GM18499 (cell line): ENCODE results near the gene ZNF277.
"Not testable (repeated sequence)": the region's sequence is repeated elsewhere in the genome, so short reads cannot be mapped to it uniquely, and the experiment has no call there.

Source experiments
- ATAC-seq: cut with Tn5 transposase; IDR thresholded peaks from one replicate; pipeline ENCODE4 v1.9.1; 2021; ENCODE audit warnings: moderate number of reproducible peaks; ENCODE audit not compliant: insufficient read depth, unreplicated experiment

The ZNF277 gene

DNA sequence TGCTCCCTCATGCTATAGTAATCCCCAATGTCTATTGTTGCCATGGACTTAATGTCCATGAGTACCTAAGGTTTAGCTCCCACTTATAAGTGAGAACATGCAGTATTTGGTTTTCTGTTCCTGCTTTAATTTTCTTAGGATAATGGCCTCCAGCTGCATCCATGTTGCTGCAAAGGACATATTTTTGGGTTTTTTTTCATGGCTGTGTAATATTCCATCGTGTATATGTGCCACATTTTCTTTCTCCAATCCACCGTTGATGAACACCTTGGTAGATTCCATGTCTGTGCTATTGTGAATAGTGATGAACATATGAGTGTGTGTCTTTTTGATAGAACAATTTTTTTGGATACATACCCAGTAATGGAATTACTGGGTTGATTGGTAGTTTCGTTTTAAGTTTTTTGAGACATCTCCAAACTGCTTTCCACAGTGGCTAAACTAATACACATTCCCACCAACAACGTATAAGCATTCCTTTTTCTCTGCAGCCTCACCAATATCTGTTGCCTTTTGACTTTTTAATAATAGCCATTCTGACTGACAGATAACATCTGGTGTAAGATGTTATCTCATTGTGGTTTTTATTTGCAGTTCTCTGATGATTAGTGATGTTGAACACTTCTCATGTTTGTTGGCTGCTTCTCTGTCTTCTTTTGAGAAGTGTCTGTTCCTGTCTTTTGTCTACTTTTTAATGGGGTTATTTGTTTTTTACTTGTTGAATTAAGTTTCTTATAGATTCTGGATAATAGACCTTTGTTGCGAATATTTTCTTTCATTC, 175.0 kb downstream of the ZNF277 start:
- no peak for ATAC-seq

DNA sequence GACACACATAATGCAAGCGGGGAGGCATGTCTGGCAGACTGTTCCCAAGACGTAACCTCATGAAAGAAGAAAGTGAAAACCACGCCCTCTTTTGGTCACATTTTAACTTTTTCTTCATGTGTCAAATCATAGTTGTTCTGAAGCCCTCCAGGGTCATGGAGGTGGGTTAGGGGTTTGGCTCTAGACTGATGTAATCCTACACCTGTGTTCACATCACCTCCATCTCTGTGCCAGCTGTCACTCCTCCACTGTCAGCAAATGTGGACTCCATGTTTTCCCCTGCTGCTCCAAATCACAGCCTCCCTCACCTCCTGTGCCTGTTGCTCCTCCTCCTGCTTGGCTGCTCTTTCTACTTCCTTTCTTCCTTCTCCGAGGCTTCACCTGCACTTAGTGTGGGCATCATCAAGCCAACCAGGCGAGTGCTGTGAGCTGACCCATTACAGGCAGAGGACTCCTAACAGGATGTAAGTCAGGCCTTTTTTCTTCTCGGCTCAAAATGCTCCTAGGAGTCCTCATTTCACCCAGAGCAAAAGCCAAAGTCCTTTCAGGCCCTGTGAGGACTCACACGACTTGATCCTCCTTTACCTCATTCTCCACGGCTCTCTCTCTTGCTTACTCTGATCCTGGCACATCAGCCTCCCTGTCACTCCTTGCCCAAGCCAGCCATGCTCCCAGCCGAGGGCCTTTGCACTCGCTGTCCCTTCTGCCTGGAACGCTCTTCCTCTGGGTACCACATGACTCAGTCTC, 177.3 kb downstream of the ZNF277 start:
- ATAC-seq: no peak

DNA sequence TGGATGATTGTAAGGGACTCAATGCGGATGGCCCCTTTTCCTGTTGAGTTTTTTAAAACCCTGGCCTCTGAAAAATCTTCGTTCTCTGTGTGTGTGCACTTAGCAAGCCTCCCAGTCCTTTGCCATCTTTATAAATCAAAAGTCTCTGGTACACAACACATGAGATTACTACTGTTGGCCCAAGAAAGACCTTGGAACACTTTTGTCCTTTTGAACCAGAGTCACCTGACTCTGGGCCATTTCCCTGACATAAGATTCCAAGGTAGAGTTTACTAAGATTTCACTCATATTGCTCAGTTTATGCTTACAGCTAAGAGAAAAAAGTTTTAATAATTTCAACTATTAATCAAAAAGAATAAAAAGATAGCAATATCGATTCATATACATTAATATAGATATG, 179.0 kb downstream of the ZNF277 start:
- no peak for ATAC-seq

DNA sequence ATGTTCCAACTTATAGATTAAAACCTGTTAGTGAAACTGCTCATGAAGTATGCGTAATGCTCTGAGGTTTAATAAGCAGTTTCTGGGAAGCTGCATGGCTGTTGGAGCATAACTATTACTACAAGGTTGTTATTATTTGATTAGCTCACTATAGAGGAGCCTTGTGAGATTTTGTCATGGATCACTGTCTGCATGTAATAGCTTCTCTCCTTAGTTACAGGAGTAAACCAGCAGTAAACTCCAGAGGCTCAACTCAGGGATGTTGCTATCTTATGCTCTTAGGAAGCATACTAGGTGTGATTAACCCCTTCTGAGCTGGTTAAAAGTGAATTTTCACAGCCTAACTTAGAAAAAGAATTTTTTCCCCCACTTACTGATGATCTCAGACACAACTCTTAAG, 180.1 kb downstream of the ZNF277 start:
- no peak for ATAC-seq

DNA sequence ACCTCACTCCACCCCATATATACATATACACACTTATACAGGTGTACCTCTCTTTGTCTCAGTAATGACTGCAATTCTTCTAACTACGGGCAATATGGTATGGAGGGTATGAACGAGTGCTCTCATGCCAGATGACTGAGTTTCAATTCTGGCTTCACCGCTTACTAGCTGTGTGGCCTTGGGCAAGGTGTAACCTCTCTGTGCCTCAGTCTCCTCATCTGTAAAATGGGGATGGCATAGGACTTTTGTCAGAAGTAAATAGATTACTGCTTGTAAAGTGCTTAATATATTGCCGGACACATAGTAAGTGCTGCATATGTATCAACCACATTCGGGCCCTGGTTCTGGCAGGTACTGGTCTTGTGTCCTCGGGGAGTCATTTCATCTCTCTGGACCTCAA, 183.7 kb downstream of the ZNF277 start:
- no peak for ATAC-seq

DNA sequence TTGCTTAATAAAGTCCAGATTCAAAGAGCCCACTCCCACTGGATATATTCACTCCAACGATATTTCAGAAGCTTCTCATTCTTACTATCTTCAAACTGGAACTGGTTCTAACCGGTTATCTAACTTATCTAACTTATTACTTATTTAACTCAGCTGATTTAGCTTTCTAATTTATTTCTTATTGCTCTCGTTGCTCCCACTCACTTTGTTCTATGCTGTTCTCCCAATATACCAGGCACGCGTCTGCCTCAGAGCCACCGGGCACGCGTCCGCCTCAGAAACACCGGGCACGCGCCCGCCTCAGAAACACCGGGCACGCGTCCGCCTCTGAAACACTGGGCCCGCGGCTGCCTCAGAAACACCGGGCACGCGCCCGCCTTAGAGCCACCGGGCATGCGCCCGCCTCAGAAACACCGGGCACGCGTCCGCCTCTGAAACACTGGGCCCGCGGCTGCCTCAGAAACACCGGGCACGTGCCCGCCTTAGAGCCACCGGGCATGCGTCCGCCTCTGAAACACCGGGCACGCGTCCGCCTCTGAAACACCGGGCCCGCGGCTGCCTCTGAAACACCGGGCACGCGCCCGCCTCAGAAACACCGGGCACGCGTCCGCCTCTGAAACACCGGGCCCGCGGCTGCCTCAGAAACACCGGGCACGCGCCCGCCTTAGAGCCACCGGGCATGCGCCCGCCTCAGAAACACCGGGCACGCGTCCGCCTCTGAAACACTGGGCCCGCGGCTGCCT, 184.8 kb downstream of the ZNF277 start:
- not testable (repeated sequence) for ATAC-seq

DNA sequence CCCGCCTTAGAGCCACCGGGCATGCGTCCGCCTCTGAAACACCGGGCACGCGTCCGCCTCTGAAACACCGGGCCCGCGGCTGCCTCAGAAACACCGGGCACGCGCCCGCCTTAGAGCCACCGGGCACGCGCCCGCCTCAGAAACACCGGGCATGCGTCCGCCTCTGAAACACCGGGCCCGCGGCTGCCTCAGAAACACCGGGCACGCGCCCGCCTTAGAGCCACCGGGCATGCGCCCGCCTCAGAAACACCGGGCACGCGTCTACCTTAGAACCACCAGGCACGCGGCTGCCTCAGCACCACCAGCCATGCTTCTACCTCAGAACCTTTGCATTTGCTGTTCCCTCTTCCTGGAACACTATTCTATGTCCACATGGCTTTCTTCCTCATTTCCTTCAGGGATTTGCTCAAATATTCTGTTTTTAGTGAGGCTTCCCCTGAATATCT, 185.4 kb downstream of the ZNF277 start:
- not testable (repeated sequence) for ATAC-seq
